Neuronal stem cell (in vitro differentiated cells): ENCODE data around the gene IL15RA.
A peak's percentile ranks its signal among the peaks of the same experiment; 100 is the strongest.

ENCODE experiments used
- DNase-seq: peaks from one replicate; pipeline ENCODE4 v3.0.0-alpha.2; 2013; ENCODE audit warnings: low spot score
- H2AFZ ChIP-seq: one replicate; pipeline ENCODE4 v1.6.1; 2013; ENCODE audit warnings: mild to moderate bottlenecking, low read length, inconsistent platforms
- H2AK5ac ChIP-seq: 2 replicates; pipeline ENCODE4 v1.6.1; 2013; ENCODE audit warnings: low read depth, mild to moderate bottlenecking, inconsistent platforms, low read length, moderate library complexity, mixed read lengths
- H2BK120ac ChIP-seq: 2 replicates; pipeline ENCODE4 v1.6.1; 2013; ENCODE audit warnings: low read depth, mild to moderate bottlenecking, inconsistent platforms, low read length, moderate library complexity, mixed read lengths
- H2BK12ac ChIP-seq: one replicate; pipeline ENCODE4 v1.6.1; 2013; ENCODE audit warnings: low read length, inconsistent platforms
- H2BK15ac ChIP-seq: 2 replicates; pipeline ENCODE4 v1.6.1; 2013; ENCODE audit warnings: mild to moderate bottlenecking, low read length, inconsistent platforms, mixed read lengths
- H2BK5ac ChIP-seq: one replicate; pipeline ENCODE4 v1.6.1; 2013; ENCODE audit warnings: inconsistent platforms, mild to moderate bottlenecking, low read length, moderate library complexity
- H3K14ac ChIP-seq: one replicate; pipeline ENCODE4 v1.6.1; 2013; ENCODE audit warnings: low read length, inconsistent platforms
- H3K18ac ChIP-seq: 2 replicates; pipeline ENCODE4 v1.6.1; 2013; ENCODE audit warnings: low read length, inconsistent platforms
- H3K23ac ChIP-seq: 2 replicates; pipeline ENCODE4 v1.6.1; 2013; ENCODE audit warnings: low read depth, mild to moderate bottlenecking, mixed read lengths, low read length, inconsistent platforms; ENCODE audit not compliant: poor library complexity
- H3K27ac ChIP-seq: replicated peaks from 3 replicates; pipeline ENCODE4 v1.5.1; 2013; ENCODE audit warnings: low read length, inconsistent platforms
- H3K27me3 ChIP-seq, 3 experiments: 2 replicates each; pipeline ENCODE4 v1.6.1; 2013; ENCODE audit warnings: low read length in 3 of 3, mild to moderate bottlenecking in 2 of 3, inconsistent platforms in 1 of 3, low read depth in 1 of 3, mixed read lengths in 1 of 3, moderate library complexity in 1 of 3; ENCODE audit not compliant: control insufficient read depth in 3 of 3, insufficient read depth in 3 of 3
- H3K36me3 ChIP-seq, 2 donors: replicated peaks in 1 of 2; 2 replicates each; pipeline ENCODE4 v1.6.1; 2013; ENCODE audit warnings: low read length in 2 of 2; ENCODE audit not compliant: control insufficient read depth in 2 of 2, insufficient read depth in 2 of 2
- H3K4ac ChIP-seq: 2 replicates; pipeline ENCODE4 v1.6.1; 2013; ENCODE audit warnings: inconsistent platforms, mild to moderate bottlenecking, low read length, moderate library complexity
- H3K4me1 ChIP-seq, 2 donors: 1 replicate in 1 of 2; 2 replicates in 1 of 2; pipeline ENCODE4 v1.6.1; 2013; ENCODE audit warnings: low read length in 2 of 2, low read depth in 1 of 2; ENCODE audit not compliant: control insufficient read depth in 2 of 2, insufficient read depth in 1 of 2
- H3K4me2 ChIP-seq: one replicate; pipeline ENCODE4 v1.6.1; 2013; ENCODE audit warnings: mild to moderate bottlenecking, low read length, inconsistent platforms; ENCODE audit not compliant: insufficient read depth, poor library complexity, severe bottlenecking
- H3K4me3 ChIP-seq, 2 donors: 2 replicates each; pipeline ENCODE4 v1.5.1; 2013; ENCODE audit warnings: low read length in 2 of 2, mild to moderate bottlenecking in 2 of 2, inconsistent platforms in 1 of 2, moderate library complexity in 1 of 2
- H3K79me1 ChIP-seq: one replicate; pipeline ENCODE4 v1.6.1; 2013; ENCODE audit warnings: low read depth, mild to moderate bottlenecking, inconsistent platforms, low read length, moderate library complexity
- H3K9ac ChIP-seq: one replicate; pipeline ENCODE4 v1.6.1; 2013; ENCODE audit warnings: mild to moderate bottlenecking, low read depth, low read length, inconsistent platforms; ENCODE audit not compliant: poor library complexity
- H3K9me3 ChIP-seq, 2 donors: replicated peaks in 1 of 2; 2 replicates each; pipeline versions ENCODE3 to v1.6.1; 2013; ENCODE audit warnings: low read length in 2 of 2, mild to moderate bottlenecking in 2 of 2, inconsistent platforms in 1 of 2, low read depth in 1 of 2, mixed read lengths in 1 of 2, moderate library complexity in 1 of 2; ENCODE audit not compliant: control insufficient read depth in 2 of 2, insufficient read depth in 1 of 2
- H4K8ac ChIP-seq: one replicate; pipeline ENCODE4 v1.6.1; 2013; ENCODE audit warnings: low read depth, mild to moderate bottlenecking, inconsistent platforms, low read length, moderate library complexity
- H4K91ac ChIP-seq: one replicate; pipeline ENCODE4 v1.6.1; 2013; ENCODE audit warnings: low read length, low read depth, mild to moderate bottlenecking, inconsistent platforms; ENCODE audit not compliant: poor library complexity
- WGBS, 2 donors: extraction: QIAGEN DNeasy Blood & Tissue Kit; methylation state at CpG; one replicate each; pipeline ENCODE4 v1.1.7; 2013; ENCODE audit warnings: missing lambda C conversion rate in 2 of 2, mixed read lengths in 1 of 2; ENCODE audit not compliant: insufficient read length in 2 of 2, insufficient replicate concordance in 1 of 2; ENCODE audit errors: extremely low coverage in 2 of 2; 5-methylcytosine and 5-hydroxymethylcytosine counted together

Gene IL15RA

GRCh38 chr10:5981529-5981928, 4.2 kb upstream of the IL15RA start:
- no peak overlapping the region for H2BK12ac ChIP-seq
- no peak overlapping the region for H2BK15ac ChIP-seq
- H3K4ac ChIP-seq = no peak overlapping the region
- peaks cover 9 to 63% (median 27%) of the 10 kb centered on the region in 3 experiments for H3K27me3 ChIP-seq
- H3K36me3 ChIP-seq = no peaks in the 10 kb centered on the region
- H4K91ac ChIP-seq = no peak overlapping the region
- no peak overlapping the region for H3K23ac ChIP-seq
- H3K4me3 ChIP-seq = no peak overlapping the region
- H3K4me2 ChIP-seq = no peak overlapping the region
- no peak overlapping the region for H2AK5ac ChIP-seq
- no peak for DNase-seq
- H2BK5ac ChIP-seq = no peak overlapping the region
- no peak overlapping the region for H2BK120ac ChIP-seq
- H3K9ac ChIP-seq = no peak overlapping the region
- peaks cover 0 to 4% of the 10 kb centered on the region in 2 donors for H3K4me1 ChIP-seq
- H3K14ac ChIP-seq = no peak overlapping the region
- H3K79me1 ChIP-seq = no peaks in the 10 kb centered on the region
- H3K9me3 ChIP-seq = no peaks in the 10 kb centered on the region
- H3K27ac ChIP-seq = no peak overlapping the region
- H4K8ac ChIP-seq = no peak overlapping the region
- WGBS, 2 donors = no CpG with 5 or more reads among the region's 9 CpGs
- H2AFZ ChIP-seq = no peak overlapping the region
- no peak overlapping the region for H3K18ac ChIP-seq

- Histone ChIP-seq H3K27ac (no peak overlapping the region), H3K9me3 (no peaks in the 10 kb centered on the region), H2AFZ (peak overlapping the region; percentile 93), H4K91ac (no peak overlapping the region), H3K36me3 (no peaks in the 10 kb centered on the region), H2BK120ac (no peak overlapping the region), H3K14ac (no peak overlapping the region), H2BK15ac (no peak overlapping the region), H3K27me3 (peaks cover 9 to 74% (median 36%) of the 10 kb centered on the region in 3 experiments), H3K9ac (no peak overlapping the region), H2BK5ac (no peak overlapping the region), H2BK12ac (no peak overlapping the region), H3K4ac (no peak overlapping the region), H3K79me1 (no peaks in the 10 kb centered on the region), H3K18ac (no peak overlapping the region), H4K8ac (no peak overlapping the region), H3K4me2 (peak overlapping the region; percentile 94), H3K4me1 (peaks cover 0 to 4% of the 10 kb centered on the region in 2 donors), H2AK5ac (no peak overlapping the region), H3K23ac (no peak overlapping the region), H3K4me3 (no peak overlapping the region)
- no peak for DNase-seq
- no CpG with 5 or more reads among the region's 6 CpGs for WGBS, 2 donors
Observed at GRCh38 chr10:5978230-5978489, 817 bp upstream of the IL15RA start.

GRCh38 chr10:5976512-5977470, 552 bp downstream of the IL15RA start:
- H2BK120ac ChIP-seq = no peak overlapping the region
- peaks cover 0 to 4% of the 10 kb centered on the region in 2 donors for H3K4me1 ChIP-seq
- no peak overlapping the region for H2BK15ac ChIP-seq
- H3K4me3 ChIP-seq = peak overlapping the region; percentile 51 to 74
- H3K4me2 ChIP-seq = peak overlapping the region; percentile 94
- H3K4ac ChIP-seq = no peak overlapping the region
- no peak overlapping the region for H4K8ac ChIP-seq
- WGBS, 2 donors = no CpG with 5 or more reads among the region's 82 CpGs
- DNase-seq = no peak
- peak overlapping the region; percentile 16 for H3K9ac ChIP-seq
- H2AFZ ChIP-seq = peak overlapping the region; percentile 93
- no peaks in the 10 kb centered on the region for H3K36me3 ChIP-seq
- no peak overlapping the region for H3K27ac ChIP-seq
- H3K23ac ChIP-seq = peak overlapping the region; percentile 94
- H2AK5ac ChIP-seq = no peak overlapping the region
- peaks cover 9 to 80% (median 36%) of the 10 kb centered on the region in 3 experiments for H3K27me3 ChIP-seq
- H2BK5ac ChIP-seq = no peak overlapping the region
- H3K14ac ChIP-seq = no peak overlapping the region
- no peaks in the 10 kb centered on the region for H3K79me1 ChIP-seq
- H4K91ac ChIP-seq = no peak overlapping the region
- peak overlapping the region; percentile 80 for H3K18ac ChIP-seq
- no peaks in the 10 kb centered on the region for H3K9me3 ChIP-seq
- H2BK12ac ChIP-seq = peak overlapping the region; percentile 18

- Histone ChIP-seq H3K27me3 (peaks cover 9 to 78% (median 36%) of the 10 kb centered on the region in 3 experiments), H3K9me3 (no peaks in the 10 kb centered on the region), H3K14ac (no peak overlapping the region), H2BK12ac (no peak overlapping the region), H3K23ac (no peak overlapping the region), H2AK5ac (no peak overlapping the region), H2BK120ac (no peak overlapping the region), H2AFZ (no peak overlapping the region), H3K18ac (no peak overlapping the region), H2BK5ac (no peak overlapping the region), H4K8ac (no peak overlapping the region), H4K91ac (no peak overlapping the region), H3K4me2 (no peak overlapping the region), H3K79me1 (no peaks in the 10 kb centered on the region), H3K36me3 (no peaks in the 10 kb centered on the region), H3K4ac (no peak overlapping the region), H3K9ac (no peak overlapping the region), H3K4me1 (peaks cover 0 to 4% of the 10 kb centered on the region in 2 donors), H2BK15ac (no peak overlapping the region), H3K27ac (no peak overlapping the region), H3K4me3 (no peak overlapping the region)
- DNase-seq = no peak
- WGBS, 2 donors = no CpG with 5 or more reads among the region's 20 CpGs
Observed at GRCh38 chr10:5975641-5976473, 1.5 kb downstream of the IL15RA start.
